ENCODE results near the gene DGCR8.

DGCR8 gene

GRCh38 chr22:20135265-20135664 is 55.2 kb downstream of the DGCR8 start:
- in situ Hi-C loops (cut with MboI; ENCODE audit: low sequenced_read_pairs): no loop called here

- in situ Hi-C loops (cut with MboI; ENCODE audit: low sequenced_read_pairs): no loop called here
Measured at GRCh38 chr22:20135806-20136602, 56.0 kb downstream of the DGCR8 start.

- in situ Hi-C loops (cut with MboI; ENCODE audit: low sequenced_read_pairs): no loop called here
Measured at GRCh38 chr22:20136603-20136873, 56.5 kb downstream of the DGCR8 start.

GRCh38 chr22:20137113-20137512 is 57.1 kb downstream of the DGCR8 start:
- in situ Hi-C loops (cut with MboI; ENCODE audit: low sequenced_read_pairs): no loop called here

GRCh38 chr22:20137671-20138416 is 57.8 kb downstream of the DGCR8 start:
- in situ Hi-C loops (cut with MboI; ENCODE audit: low sequenced_read_pairs): no loop called here

GRCh38 chr22:20138417-20138738 is 58.3 kb downstream of the DGCR8 start:
- in situ Hi-C loops (cut with MboI; ENCODE audit: low sequenced_read_pairs): no loop called here

GRCh38 chr22:20138868-20139267 is 58.8 kb downstream of the DGCR8 start:
- in situ Hi-C loops (cut with MboI; ENCODE audit: low sequenced_read_pairs): no loop called here

- in situ Hi-C loops (cut with MboI; ENCODE audit: low sequenced_read_pairs): no loop called here
Measured at GRCh38 chr22:20139391-20140106, 59.5 kb downstream of the DGCR8 start.

- in situ Hi-C loops (cut with MboI; ENCODE audit: low sequenced_read_pairs): no loop called here
Measured at GRCh38 chr22:20140107-20140445, 60.0 kb downstream of the DGCR8 start.

- in situ Hi-C loops (cut with MboI; ENCODE audit: low sequenced_read_pairs): no loop called here
Measured at GRCh38 chr22:20140521-20140964, 60.5 kb downstream of the DGCR8 start.

GRCh38 chr22:20141186-20142077 is 61.4 kb downstream of the DGCR8 start:
- in situ Hi-C loops (cut with MboI; ENCODE audit: low sequenced_read_pairs): no loop called here

GRCh38 chr22:20142711-20143621 is 62.9 kb downstream of the DGCR8 start:
- in situ Hi-C loops (cut with MboI; ENCODE audit: low sequenced_read_pairs): no loop called here

GRCh38 chr22:20143883-20144665 is 64.0 kb downstream of the DGCR8 start:
- in situ Hi-C loops (cut with MboI; ENCODE audit: low sequenced_read_pairs): no loop called here

- in situ Hi-C loops (cut with MboI; ENCODE audit: low sequenced_read_pairs): no loop called here
Measured at GRCh38 chr22:20145206-20145831, 65.3 kb downstream of the DGCR8 start.

- in situ Hi-C loops (cut with MboI; ENCODE audit: low sequenced_read_pairs): no loop called here
Measured at GRCh38 chr22:20145832-20146223, 65.8 kb downstream of the DGCR8 start.

- in situ Hi-C loops (cut with MboI; ENCODE audit: low sequenced_read_pairs): no loop called here
Measured at GRCh38 chr22:20146777-20147176, 66.7 kb downstream of the DGCR8 start.

GRCh38 chr22:20147237-20147988 is 67.4 kb downstream of the DGCR8 start:
- in situ Hi-C loops (cut with MboI; ENCODE audit: low sequenced_read_pairs): no loop called here

GRCh38 chr22:20148414-20148813 is 68.4 kb downstream of the DGCR8 start:
- in situ Hi-C loops (cut with MboI; ENCODE audit: low sequenced_read_pairs): no loop called here

Data from HL-60/S4 treated with phorbol 12-myristate 13-acetate at 8.2 ng/mL for 4 days and 3 days (cell line).